ENCODE data around the gene RTN4R.
"Not testable (repeated sequence)": the region's sequence is repeated elsewhere in the genome, so short reads cannot be mapped to it uniquely, and the experiment has no call there.

RTN4R gene

GRCh38 chr22:20305894-20306645 lies 38.0 kb upstream of the RTN4R start:
- Histone ChIP-seq H3K4me3 (ENCODE audit: low read depth, low read length) (no peak overlapping the region), H3K27me3 (replicated peaks) (peaks cover 4% of the 10 kb centered on the region), H3K36me3 (replicated peaks) (no peaks in the 10 kb centered on the region), H3K27ac (no peak overlapping the region)
- TF ChIP-seq CTCF (IDR thresholded peaks at IDR 0.05; ENCODE audit: low read depth, low read length, missing control alignments): no peak
- in situ Hi-C loops (cut with HindIII; ENCODE audit: low pct_ligation_motif_present, low sequenced_read_pairs): no loop called here
- no peak for DNase-seq

GRCh38 chr22:20305230-20305893 lies 37.2 kb upstream of the RTN4R start:
- in situ Hi-C loops (cut with HindIII; ENCODE audit: low pct_ligation_motif_present, low sequenced_read_pairs); H3K36me3 ChIP-seq (replicated peaks); H3K4me3 ChIP-seq (ENCODE audit: low read depth, low read length); H3K27me3 ChIP-seq (replicated peaks); DNase-seq; H3K27ac ChIP-seq: not testable (repeated sequence)

- no peak for DNase-seq
- Histone ChIP-seq H3K4me3 (ENCODE audit: low read depth, low read length) (no peak overlapping the region), H3K36me3 (replicated peaks) (no peaks in the 10 kb centered on the region), H3K27me3 (replicated peaks) (peaks cover 14% of the 10 kb centered on the region), H3K27ac (no peak overlapping the region)
- no peak for TF ChIP-seq CTCF (IDR thresholded peaks at IDR 0.05; ENCODE audit: low read depth, low read length, missing control alignments)
- in situ Hi-C loops (cut with HindIII; ENCODE audit: low pct_ligation_motif_present, low sequenced_read_pairs): no loop called here
These were observed 36.5 kb upstream of the RTN4R start for GRCh38 chr22:20304646-20305045.

GRCh38 chr22:20303229-20303534 lies 35.1 kb upstream of the RTN4R start:
- in situ Hi-C loops (cut with HindIII; ENCODE audit: low pct_ligation_motif_present, low sequenced_read_pairs); H3K27ac ChIP-seq; H3K4me3 ChIP-seq (ENCODE audit: low read depth, low read length); DNase-seq; H3K36me3 ChIP-seq (replicated peaks): not testable (repeated sequence)
- H3K27me3 ChIP-seq (replicated peaks): peaks cover 22% of the 10 kb centered on the region

- no peak overlapping the region for H3K27ac ChIP-seq
- TF ChIP-seq CTCF (IDR thresholded peaks at IDR 0.05; ENCODE audit: low read depth, low read length, missing control alignments): no peak
- H3K27me3 ChIP-seq (replicated peaks): peaks cover 26% of the 10 kb centered on the region
- DNase-seq: no peak
- H3K4me3 ChIP-seq (ENCODE audit: low read depth, low read length): no peak overlapping the region
- in situ Hi-C loops (cut with HindIII; ENCODE audit: low pct_ligation_motif_present, low sequenced_read_pairs): no loop called here
- no peaks in the 10 kb centered on the region for H3K36me3 ChIP-seq (replicated peaks)
These were observed 34.5 kb upstream of the RTN4R start for GRCh38 chr22:20302438-20303228.

GRCh38 chr22:20299746-20300136 lies 31.6 kb upstream of the RTN4R start:
- Histone ChIP-seq H3K4me3 (ENCODE audit: low read depth, low read length) (peak overlapping the region; percentile 45), H3K36me3 (replicated peaks) (no peaks in the 10 kb centered on the region), H3K27me3 (replicated peaks) (peaks cover 42% of the 10 kb centered on the region), H3K27ac (no peak overlapping the region)
- DNase-seq: no peak
- in situ Hi-C loops (cut with HindIII; ENCODE audit: low pct_ligation_motif_present, low sequenced_read_pairs): no loop called here
- no peak for TF ChIP-seq CTCF (IDR thresholded peaks at IDR 0.05; ENCODE audit: low read depth, low read length, missing control alignments)
